ENCODE data around the gene NECTIN4.

DNA sequence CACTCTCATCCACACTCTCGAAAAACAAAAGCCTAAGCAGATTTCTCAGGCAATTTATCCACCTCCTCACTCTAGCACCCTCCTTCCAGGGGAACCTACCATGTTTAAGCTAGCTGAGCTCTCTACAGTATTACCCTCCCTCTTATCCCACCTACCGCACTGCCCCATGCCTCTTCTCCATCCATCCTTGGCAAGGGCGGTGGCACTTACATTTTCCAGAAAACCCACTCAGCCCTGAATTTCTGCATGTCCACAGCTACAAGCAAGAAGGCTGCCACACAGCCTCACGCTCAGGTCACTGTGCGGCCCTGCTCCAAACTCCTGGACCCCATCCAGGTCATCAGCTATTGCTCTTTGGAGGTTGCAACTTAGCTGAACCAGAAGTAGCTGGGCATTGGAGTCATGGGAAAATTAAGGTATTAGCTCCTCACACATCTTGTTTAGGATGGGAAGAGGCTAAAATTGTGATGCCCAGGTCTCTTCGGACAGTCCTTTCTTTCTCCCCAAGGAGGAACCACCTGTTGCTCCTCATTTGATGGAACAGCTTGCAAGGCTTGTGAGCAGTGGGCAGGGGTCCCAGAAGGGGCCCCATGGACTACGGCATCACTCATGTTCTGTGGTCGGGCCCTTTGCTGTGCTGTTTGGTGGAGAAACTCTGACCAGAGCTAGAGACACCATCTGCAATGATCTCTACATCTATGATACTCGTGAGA, 9.9 kb upstream of the NECTIN4 start:
- TF ChIP-seq, protein P1, sequence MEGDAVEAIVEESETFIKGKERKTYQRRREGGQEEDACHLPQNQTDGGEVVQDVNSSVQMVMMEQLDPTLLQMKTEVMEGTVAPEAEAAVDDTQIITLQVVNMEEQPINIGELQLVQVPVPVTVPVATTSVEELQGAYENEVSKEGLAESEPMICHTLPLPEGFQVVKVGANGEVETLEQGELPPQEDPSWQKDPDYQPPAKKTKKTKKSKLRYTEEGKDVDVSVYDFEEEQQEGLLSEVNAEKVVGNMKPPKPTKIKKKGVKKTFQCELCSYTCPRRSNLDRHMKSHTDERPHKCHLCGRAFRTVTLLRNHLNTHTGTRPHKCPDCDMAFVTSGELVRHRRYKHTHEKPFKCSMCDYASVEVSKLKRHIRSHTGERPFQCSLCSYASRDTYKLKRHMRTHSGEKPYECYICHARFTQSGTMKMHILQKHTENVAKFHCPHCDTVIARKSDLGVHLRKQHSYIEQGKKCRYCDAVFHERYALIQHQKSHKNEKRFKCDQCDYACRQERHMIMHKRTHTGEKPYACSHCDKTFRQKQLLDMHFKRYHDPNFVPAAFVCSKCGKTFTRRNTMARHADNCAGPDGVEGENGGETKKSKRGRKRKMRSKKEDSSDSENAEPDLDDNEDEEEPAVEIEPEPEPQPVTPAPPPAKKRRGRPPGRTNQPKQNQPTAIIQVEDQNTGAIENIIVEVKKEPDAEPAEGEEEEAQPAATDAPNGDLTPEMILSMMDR (IDR thresholded peaks at IDR 0.05) = no peak
- TF ChIP-seq POLR2AphosphoS5 (IDR thresholded peaks at IDR 0.05; ENCODE audit: insufficient read depth in 1 of 2, low read depth in 1 of 2) = no peak
- no peak for TF ChIP-seq POLR2A (IDR thresholded peaks at IDR 0.05)

Data from vagina (tissue), 2 donors.